GM12865 (cell line): Measurements from ENCODE around the gene LOXL4.

Experiments used
- DNase-seq: peaks from one replicate; pipeline ENCODE4 v3.0.0; 2010; ENCODE audit warnings: low read depth
- H3K4me3 ChIP-seq: 2 replicates; pipeline ENCODE4 v1.5.1; 2011; ENCODE audit warnings: mild to moderate bottlenecking, low read depth, low read length, control low read depth
- CTCF ChIP-seq: IDR thresholded peaks from 2 replicates; pipeline ENCODE4 v1.5.1; 2011; ENCODE audit warnings: low read length, control low read depth, low read depth, inconsistent platforms; ENCODE audit not compliant: insufficient read depth; ENCODE audit errors: missing control alignments

Gene LOXL4

GRCh38 chr10:98294270-98294627 lies 26.3 kb upstream of the LOXL4 start:
- no peak for TF ChIP-seq CTCF
- no peak overlapping the region for H3K4me3 ChIP-seq
- no peak for DNase-seq

GRCh38 chr10:98293550-98294269 lies 25.7 kb upstream of the LOXL4 start:
- TF ChIP-seq CTCF = no peak
- no peak overlapping the region for H3K4me3 ChIP-seq
- no peak for DNase-seq

- H3K4me3 ChIP-seq = no peak overlapping the region
- no peak for TF ChIP-seq CTCF
- no peak for DNase-seq
Measured at GRCh38 chr10:98292971-98293370, 25.0 kb upstream of the LOXL4 start.

- no peak for DNase-seq
- TF ChIP-seq CTCF = no peak
- H3K4me3 ChIP-seq = no peak overlapping the region
Measured at GRCh38 chr10:98289802-98290209, 21.8 kb upstream of the LOXL4 start.

- no peak for TF ChIP-seq CTCF
- no peak overlapping the region for H3K4me3 ChIP-seq
- DNase-seq = no peak
Measured at GRCh38 chr10:98287321-98287720, 19.3 kb upstream of the LOXL4 start.

- no peak for DNase-seq
- no peak for TF ChIP-seq CTCF
- H3K4me3 ChIP-seq = no peak overlapping the region
Measured at GRCh38 chr10:98286419-98286818, 18.4 kb upstream of the LOXL4 start.

- no peak for TF ChIP-seq CTCF
- H3K4me3 ChIP-seq = no peak overlapping the region
- DNase-seq = no peak
Measured at GRCh38 chr10:98285416-98285815, 17.4 kb upstream of the LOXL4 start.
